ENCODE measurements around the gene VPS4A.

Gene VPS4A

GRCh38 chr16:69315486-69316311 is 4.5 kb downstream of the VPS4A start:
- DNase-seq (ENCODE audit: low read depth), result no peak
- no peak overlapping the region for H3K4me3 ChIP-seq (ENCODE audit: low read length)
- TF ChIP-seq CTCF (conservative IDR thresholded peaks at IDR 0.05; ENCODE audit: low read depth, low read length), result no peak

DNA sequence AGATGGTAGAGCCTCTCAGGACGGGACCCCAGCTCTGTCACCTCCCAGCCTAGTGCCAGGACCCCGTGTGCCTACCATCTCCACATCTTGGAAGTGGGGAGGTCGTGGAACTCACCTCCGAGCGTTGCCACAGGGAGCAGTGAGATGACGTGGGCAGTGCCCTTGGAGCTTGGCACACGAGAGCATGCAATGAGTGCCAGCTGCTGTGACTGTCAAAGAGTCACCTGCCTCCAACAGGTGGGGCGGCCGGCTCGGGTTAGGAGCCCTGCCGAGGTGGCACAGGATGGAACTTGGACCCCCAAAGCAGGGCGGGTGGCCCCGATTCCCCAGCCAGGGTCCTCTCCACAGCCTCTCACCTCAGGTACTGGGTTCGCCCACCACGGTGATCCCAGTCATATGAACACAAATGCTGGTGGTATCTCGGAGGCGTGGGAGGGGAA is 5.5 kb downstream of the VPS4A start:
- TF ChIP-seq CTCF (conservative IDR thresholded peaks at IDR 0.05; ENCODE audit: low read depth, low read length), result no peak
- DNase-seq (ENCODE audit: low read depth), result no peak

DNA sequence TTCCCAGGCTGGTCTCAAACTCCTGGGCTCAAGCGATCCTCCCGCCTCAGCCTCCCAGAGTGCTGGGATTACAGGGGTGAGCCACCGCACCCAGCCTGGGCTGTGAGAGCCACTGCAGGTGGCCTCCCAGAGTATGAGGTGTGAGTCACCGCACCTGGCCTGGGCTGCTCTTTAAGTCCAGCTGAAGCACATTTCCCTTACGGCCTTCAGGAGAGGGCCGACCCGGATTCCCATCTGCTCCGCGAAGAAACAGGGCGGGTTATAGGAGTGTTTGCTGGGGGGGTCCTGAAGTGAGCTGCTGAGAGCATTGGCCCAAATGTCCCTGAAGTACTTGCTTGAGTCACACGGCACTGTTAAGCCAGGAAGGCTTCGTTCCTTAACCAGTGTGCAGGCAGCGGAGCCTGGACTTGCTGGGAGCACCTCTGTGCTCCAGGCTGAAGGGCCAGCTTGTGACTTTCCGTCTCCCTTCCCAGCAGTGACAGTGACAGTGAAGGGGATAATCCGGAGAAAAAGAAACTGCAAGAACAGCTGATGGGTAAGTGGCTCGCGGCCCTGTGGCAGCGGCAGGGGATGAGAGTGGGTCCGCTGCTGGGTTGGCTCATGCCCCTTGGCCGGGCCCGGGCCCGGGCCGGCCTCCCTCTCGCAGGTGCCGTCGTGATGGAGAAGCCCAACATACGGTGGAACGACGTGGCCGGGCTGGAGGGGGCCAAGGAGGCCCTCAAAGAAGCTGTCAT is 7.2 kb downstream of the VPS4A start:
- no peak overlapping the region for H3K4me3 ChIP-seq (ENCODE audit: low read length)
- DNase-seq (ENCODE audit: low read depth), result no peak
- no peak for TF ChIP-seq CTCF (conservative IDR thresholded peaks at IDR 0.05; ENCODE audit: low read depth, low read length)

More for the DNA sequence above, 5.5 kb downstream of the VPS4A start:
- no peak overlapping the region for H3K4me3 ChIP-seq (ENCODE audit: low read length)

GRCh38 chr16:69318911-69319289 is 7.8 kb downstream of the VPS4A start:
- no peak for DNase-seq (ENCODE audit: low read depth)
- no peak overlapping the region for H3K4me3 ChIP-seq (ENCODE audit: low read length)
- no peak for TF ChIP-seq CTCF (conservative IDR thresholded peaks at IDR 0.05; ENCODE audit: low read depth, low read length)

DNA sequence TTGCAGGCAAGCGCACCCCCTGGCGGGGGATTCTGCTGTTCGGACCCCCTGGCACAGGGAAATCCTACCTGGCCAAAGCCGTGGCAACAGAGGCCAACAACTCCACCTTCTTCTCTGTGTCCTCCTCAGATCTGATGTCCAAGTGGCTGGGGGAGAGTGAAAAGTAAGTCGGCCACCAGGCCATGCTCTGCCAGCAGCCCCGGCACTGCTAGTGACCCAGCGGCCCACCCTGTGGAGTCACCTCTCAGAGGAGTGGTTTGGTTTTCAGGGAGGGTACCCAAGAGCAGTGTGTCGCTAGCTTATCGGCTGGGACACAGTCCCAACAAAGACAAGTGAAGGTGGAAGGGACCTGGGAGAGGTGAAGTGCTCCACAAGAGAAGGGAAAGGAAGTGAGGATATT is 8.2 kb downstream of the VPS4A start:
- no peak for TF ChIP-seq CTCF (conservative IDR thresholded peaks at IDR 0.05; ENCODE audit: low read depth, low read length)
- no peak for DNase-seq (ENCODE audit: low read depth)
- no peak overlapping the region for H3K4me3 ChIP-seq (ENCODE audit: low read length)

GRCh38 chr16:69319826-69320739 is 8.9 kb downstream of the VPS4A start:
- DNase-seq (ENCODE audit: low read depth), result no peak
- H3K4me3 ChIP-seq (ENCODE audit: low read length), result no peak overlapping the region
- TF ChIP-seq CTCF (conservative IDR thresholded peaks at IDR 0.05; ENCODE audit: low read depth, low read length), result no peak

All from retinal pigment epithelial cell (primary cell).